Vagina (tissue), 2 donors: Measurements from ENCODE around the gene CHN2. TPM values are rescaled to one million over a fixed set of nuclear protein-coding genes. Genes with fewer than 3 reads are reported as not detected.
"Not testable (repeated sequence)": the region's sequence is repeated elsewhere in the genome, so short reads cannot be mapped to it uniquely, and the experiment has no call there.

Source experiments
- DNase-seq, 2 donors: peaks; one replicate each; pipeline ENCODE4 v3.0.0-alpha.2; 2017; ENCODE audit errors: extremely low spot score in 2 of 2
- H3K27ac ChIP-seq: fragments of 200-600 bp; sonication (generic); one replicate; pipeline ENCODE4 v1.5.1; 2019
- H3K27me3 ChIP-seq: fragments of 200-600 bp; sonication (generic); one replicate; pipeline ENCODE4 v1.5.1; 2019
- H3K36me3 ChIP-seq, 2 donors: fragments of 200-600 bp; sonication (generic); one replicate each; pipeline ENCODE4 v1.5.1; 2017 to 2019
- H3K4me1 ChIP-seq: fragments of 200-600 bp; sonication (generic); one replicate; pipeline ENCODE4 v1.5.1; 2019
- H3K4me3 ChIP-seq, 2 donors: fragments of 200-600 bp; sonication (generic); 1 replicate in 1 of 2; 2 replicates in 1 of 2; pipeline ENCODE4 v1.5.1; 2016 to 2019
- H3K9me3 ChIP-seq: fragments of 200-600 bp; sonication (generic); one replicate; pipeline ENCODE4 v1.5.1; 2019
- CTCF ChIP-seq, 3 experiments: fragments of 450-650 bp in 2 of 3; fragments of 200-600 bp in 1 of 3; sonication (generic) in 1 of 3; IDR thresholded peaks; one replicate each; pipeline ENCODE4 v1.5.1; 2017 to 2019; ENCODE audit warnings: antibody characterized with exemption in 3 of 3, mild to moderate bottlenecking in 2 of 3, moderate library complexity in 2 of 3
- POLR2A ChIP-seq, 2 donors: fragments of 450-650 bp; IDR thresholded peaks; one replicate each; pipeline ENCODE4 v1.6.1; 2017; ENCODE audit warnings: antibody characterized with exemption in 2 of 2, mild to moderate bottlenecking in 2 of 2, moderate library complexity in 2 of 2
- POLR2AphosphoS5 ChIP-seq, 2 donors: sonication (generic); formaldehyde crosslinking; IDR thresholded peaks; one replicate each; pipeline ENCODE4 v1.9.0; 2017; ENCODE audit warnings: antibody characterized with exemption in 2 of 2, mild to moderate bottlenecking in 2 of 2, low read depth in 1 of 2; ENCODE audit not compliant: insufficient read depth in 1 of 2
- intact Hi-C: fragments of 100-400 bp; cut with DNase I; formaldehyde crosslinking; loops from one replicate; pipeline ENCODE4 v1.15.1; 2023
- total RNA-seq: library from RNA; depleted of rRNA; stranded (reverse); fragments of >200 nt; gene quantifications from one replicate; pipeline ENCODE4 v1.2.3, GENCODE V29; 2016

The CHN2 gene
- total RNA-seq, 1 donor from 2014 or later: 11.0 TPM

- intact Hi-C loops: no loop called here
- Histone ChIP-seq H3K27ac (no peak overlapping the region), H3K36me3 (no peaks in the 10 kb centered on the region), H3K9me3 (no peaks in the 10 kb centered on the region), H3K4me1 (no peaks in the 10 kb centered on the region), H3K27me3 (no peaks in the 10 kb centered on the region), H3K4me3 (no peak overlapping the region)
- TF ChIP-seq CTCF (IDR thresholded peaks at IDR 0.05): no peak
- no peak for TF ChIP-seq POLR2AphosphoS5 (IDR thresholded peaks at IDR 0.05; ENCODE audit: insufficient read depth in 1 of 2, low read depth in 1 of 2)
- no peak for TF ChIP-seq POLR2A (IDR thresholded peaks at IDR 0.05)
- no peak for DNase-seq
Observed at GRCh38 chr7:29208410-29209250, 14.1 kb downstream of the CHN2 start.

- Histone ChIP-seq H3K4me1 (no peaks in the 10 kb centered on the region), H3K36me3 (no peaks in the 10 kb centered on the region), H3K27me3 (no peaks in the 10 kb centered on the region), H3K9me3 (no peaks in the 10 kb centered on the region), H3K27ac (no peak overlapping the region), H3K4me3 (no peak overlapping the region)
- TF ChIP-seq CTCF (IDR thresholded peaks at IDR 0.05) (no peak), POLR2AphosphoS5 (IDR thresholded peaks at IDR 0.05; ENCODE audit: insufficient read depth in 1 of 2, low read depth in 1 of 2) (no peak), POLR2A (IDR thresholded peaks at IDR 0.05) (no peak)
- intact Hi-C loops: no loop called here
- no peak for DNase-seq
Observed at GRCh38 chr7:29209745-29210144, 15.2 kb downstream of the CHN2 start.

- H3K4me1 ChIP-seq, intact Hi-C loops, H3K27me3 ChIP-seq, H3K36me3 ChIP-seq, DNase-seq, H3K4me3 ChIP-seq, H3K27ac ChIP-seq, H3K9me3 ChIP-seq: not testable (repeated sequence)
Observed at GRCh38 chr7:29212736-29213135, 18.2 kb downstream of the CHN2 start.

- no peak for DNase-seq
- H3K4me3 ChIP-seq: no peak overlapping the region
- intact Hi-C loops: no loop called here
- no peaks in the 10 kb centered on the region for H3K9me3 ChIP-seq
- H3K36me3 ChIP-seq: no peaks in the 10 kb centered on the region
- no peaks in the 10 kb centered on the region for H3K4me1 ChIP-seq
- no peaks in the 10 kb centered on the region for H3K27me3 ChIP-seq
- H3K27ac ChIP-seq: no peak overlapping the region
- TF ChIP-seq CTCF (IDR thresholded peaks at IDR 0.05): no peak
- no peak for TF ChIP-seq POLR2A (IDR thresholded peaks at IDR 0.05)
- no peak for TF ChIP-seq POLR2AphosphoS5 (IDR thresholded peaks at IDR 0.05; ENCODE audit: insufficient read depth in 1 of 2, low read depth in 1 of 2)
Observed at GRCh38 chr7:29214056-29214455, 19.5 kb downstream of the CHN2 start.

- TF ChIP-seq POLR2AphosphoS5 (IDR thresholded peaks at IDR 0.05; ENCODE audit: insufficient read depth in 1 of 2, low read depth in 1 of 2): no peak
- no peak for TF ChIP-seq POLR2A (IDR thresholded peaks at IDR 0.05)
- no peak for TF ChIP-seq CTCF (IDR thresholded peaks at IDR 0.05)
- H3K4me3 ChIP-seq: no peak overlapping the region
- H3K27ac ChIP-seq: no peak overlapping the region
- no peaks in the 10 kb centered on the region for H3K4me1 ChIP-seq
- DNase-seq: no peak
- H3K27me3 ChIP-seq: no peaks in the 10 kb centered on the region
- intact Hi-C loops: no loop called here
- H3K36me3 ChIP-seq: no peaks in the 10 kb centered on the region
- H3K9me3 ChIP-seq: no peaks in the 10 kb centered on the region
Observed at GRCh38 chr7:29214816-29215215, 20.2 kb downstream of the CHN2 start.
